Measurements from ENCODE around the gene TPST1. TPM values are rescaled to one million over a fixed set of nuclear protein-coding genes. Genes with fewer than 3 reads are reported as not detected.

Gene TPST1
- total RNA-seq, 1 experiment from 2014 or later = 15.9 TPM

- WGBS (ENCODE audit: extremely low coverage, insufficient read length, low lambda C conversion rate) = 100% methylated on average over 1 of the region's 6 CpGs
- no peak for TF ChIP-seq CTCF (conservative IDR thresholded peaks at IDR 0.05)
- Histone ChIP-seq H3K27me3 (ENCODE audit: insufficient read depth, low read length) (no peaks in the 10 kb centered on the region), H2AK5ac (ENCODE audit: insufficient read length, low read length) (no peak overlapping the region), H4K5ac (ENCODE audit: insufficient read length, low read depth, low read length) (no peak overlapping the region), H4K8ac (replicated peaks; ENCODE audit: insufficient read length, low read depth, low read length) (no peak overlapping the region), H2BK5ac (ENCODE audit: insufficient read length, low read length) (no peak overlapping the region), H3K23me2 (ENCODE audit: insufficient read length, low read depth, low read length, poor library complexity, severe bottlenecking) (no peaks in the 10 kb centered on the region), H3K27ac (ENCODE audit: insufficient read length, low read depth, low read length) (no peak overlapping the region), H3K9me3 (ENCODE audit: control insufficient read depth, low read depth, low read length) (no peaks in the 10 kb centered on the region), H3K79me1 (ENCODE audit: insufficient read depth, low read depth, low read length, poor library complexity, severe bottlenecking) (no peaks in the 10 kb centered on the region), H3K56ac (ENCODE audit: insufficient read length, low read depth, low read length) (no peak overlapping the region), H2BK12ac (ENCODE audit: insufficient read length, low read depth, low read length) (no peak overlapping the region), H3K18ac (ENCODE audit: insufficient read length, low read depth, low read length) (no peak overlapping the region), H3K23ac (ENCODE audit: insufficient read length, low read depth, low read length) (no peak overlapping the region), H2BK20ac (ENCODE audit: low read depth, low read length, poor library complexity, severe bottlenecking) (no peak overlapping the region), H4K20me1 (ENCODE audit: control insufficient read depth, insufficient read depth, insufficient read length) (no peaks in the 10 kb centered on the region), H3K4me2 (ENCODE audit: insufficient read depth, insufficient read length, low read length) (no peak overlapping the region), H3K14ac (ENCODE audit: insufficient read depth, low read length) (no peak overlapping the region), H2BK120ac (ENCODE audit: low read depth, low read length, poor library complexity, severe bottlenecking) (no peak overlapping the region), H2BK15ac (ENCODE audit: low read depth, low read length) (no peak overlapping the region), H3K4ac (ENCODE audit: low read depth, low read length) (no peak overlapping the region), H3T11ph (ENCODE audit: low read length) (no peak overlapping the region), H3K9ac (ENCODE audit: extremely low read depth, insufficient read length, low read length) (no peak overlapping the region), H2AFZ (ENCODE audit: low read length) (no peak overlapping the region), H3K79me2 (ENCODE audit: insufficient read depth, low read length) (no peaks in the 10 kb centered on the region), H4K91ac (ENCODE audit: insufficient read length, low read depth, low read length) (no peak overlapping the region), H3K4me1 (ENCODE audit: insufficient read depth, low read length) (0 out of 2 replicates have a peak, but pooled peaks cover 2% of the 10 kb centered on the region)
- no peak overlapping the region for H3K4me3 Mint-ChIP-seq
- H3K27me3 Mint-ChIP-seq (ENCODE audit: low read depth) = peaks cover 4% of the 10 kb centered on the region
- peaks cover 0 to 3% of the 10 kb centered on the region in 2 experiments; a peak in 2 of 5 replicates for H3K9me3 Mint-ChIP-seq
- no peak for DNase-seq
- peaks cover 2 to 5% of the 10 kb centered on the region in 2 experiments; a peak in 2 of 4 replicates for H3K4me1 Mint-ChIP-seq
- H3K27ac Mint-ChIP-seq = no peak overlapping the region
- H3K36me3 Mint-ChIP-seq (ENCODE audit: insufficient read depth in 1 of 3, low read depth in 3 of 3) = no peaks in the 10 kb centered on the region
Measured at GRCh38 chr7:66193146-66193725, 11.9 kb upstream of the TPST1 start.
